ENCODE results near the gene GSTCD.
"Not testable (repeated sequence)": the region's sequence is repeated elsewhere in the genome, so short reads cannot be mapped to it uniquely, and the experiment has no call there.

Gene GSTCD

DNA sequence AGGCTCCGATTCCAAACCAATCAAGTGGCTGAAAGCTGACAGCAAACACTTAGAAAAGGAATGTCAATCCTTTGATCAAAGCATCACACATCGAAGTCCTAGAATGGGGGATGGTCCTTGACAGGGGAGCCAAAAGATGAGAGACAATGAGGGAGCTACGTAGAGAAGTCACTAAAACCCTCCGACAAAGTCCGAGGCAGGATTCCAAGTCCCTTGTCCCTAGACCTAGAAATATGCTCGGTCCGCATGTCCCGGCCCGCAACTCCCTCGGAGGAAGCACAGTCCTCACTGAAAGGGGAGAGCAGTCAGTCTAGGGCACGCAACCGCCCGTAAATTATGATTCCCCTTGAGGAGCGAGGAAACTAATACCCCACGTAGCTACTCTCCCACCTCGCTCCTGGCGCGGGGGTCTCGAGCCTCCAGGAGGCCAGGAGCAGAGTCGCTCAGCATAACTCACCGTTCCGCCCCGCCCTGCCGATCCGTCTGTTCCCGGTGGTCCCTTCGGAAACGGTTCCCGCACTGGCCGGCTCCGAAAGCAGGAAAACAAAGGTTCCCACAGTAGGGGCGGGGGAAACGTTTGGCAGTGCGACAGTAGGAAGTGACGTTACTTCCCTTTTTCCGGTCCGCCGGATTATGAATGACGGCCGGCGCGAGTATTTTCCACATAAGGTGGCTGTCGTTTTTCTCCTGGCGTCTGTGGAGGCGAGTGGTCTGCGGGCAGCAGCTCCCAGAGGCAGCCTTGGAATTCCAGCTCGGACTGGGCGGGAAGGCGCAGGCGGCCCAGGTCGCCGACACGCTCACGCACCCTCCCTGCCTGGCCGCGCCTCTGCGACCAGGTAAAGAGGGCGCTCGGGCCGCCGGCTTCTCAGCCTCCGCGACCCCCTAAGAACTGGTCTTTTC, at the start of gene GSTCD, which contains the start of gene INTS12:
Gene GSTCD, plus strand, starts transcription at position 604 of the 900 bp plus-strand sequence. CDS start 8,830 bp downstream, outside the sequence.
Gene INTS12, minus strand, starts transcription at position 509 of the 900 bp plus-strand sequence. CDS start 8,684 bp downstream, outside the sequence.
- H3K9me3 Mint-ChIP-seq, result no peaks in the 10 kb centered on the region
- intact Hi-C loops (cut with micrococcal nuclease), result loop anchor here (2.0 to 5.0 kb wide), 2 partner anchors 234 to 609 kb away; partner anchors contain the start of genes AIMP1, PPA2 and TBCK
- peaks cover 27% of the 10 kb centered on the region for H3K4me1 Mint-ChIP-seq (ENCODE audit: low read depth)
- H3K36me3 Mint-ChIP-seq (ENCODE audit: low read depth), result peaks cover 13% of the 10 kb centered on the region
- H3K27ac Mint-ChIP-seq, result peak within 1 kb of the TSS; percentile 93
- H3K27me3 Mint-ChIP-seq, result no peaks in the 10 kb centered on the region
- peak within 1 kb of the TSS; percentile 94 for H3K4me3 Mint-ChIP-seq

DNA sequence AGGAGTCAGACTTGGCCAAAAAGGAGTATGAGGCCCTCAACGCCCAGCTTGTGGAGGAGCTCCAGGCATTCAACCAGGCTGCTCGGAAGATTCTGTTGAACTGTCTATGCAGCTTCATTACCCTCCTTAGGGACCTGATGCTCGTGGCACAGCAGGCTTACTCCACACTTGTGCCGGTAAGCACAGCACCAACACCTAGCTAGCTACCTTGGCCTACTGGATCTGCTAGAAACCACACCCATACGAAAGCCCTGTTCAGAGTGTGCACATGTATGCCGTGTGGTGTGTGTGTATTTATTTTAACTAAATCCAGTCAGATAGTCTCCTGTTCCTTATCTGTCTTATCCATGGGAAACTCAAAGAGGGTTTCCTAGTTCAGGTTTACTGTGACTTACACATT, 49.4 kb upstream of the GSTCD start:
- intact Hi-C loops (cut with micrococcal nuclease), result no loop called here
- Mint-ChIP-seq H3K4me3 (no peak overlapping the region), H3K4me1 (ENCODE audit: low read depth) (no peaks in the 10 kb centered on the region), H3K9me3 (no peaks in the 10 kb centered on the region), H3K27ac (no peak overlapping the region), H3K27me3 (no peaks in the 10 kb centered on the region), H3K36me3 (ENCODE audit: low read depth) (no peaks in the 10 kb centered on the region)

GRCh38 chr4:105661028-105661427, 47.6 kb upstream of the GSTCD start:
- Mint-ChIP-seq H3K9me3 (no peaks in the 10 kb centered on the region), H3K27me3 (no peaks in the 10 kb centered on the region), H3K4me3 (no peak overlapping the region), H3K27ac (no peak overlapping the region), H3K4me1 (ENCODE audit: low read depth) (no peaks in the 10 kb centered on the region), H3K36me3 (ENCODE audit: low read depth) (no peaks in the 10 kb centered on the region)
- intact Hi-C loops (cut with micrococcal nuclease), result no loop called here

DNA sequence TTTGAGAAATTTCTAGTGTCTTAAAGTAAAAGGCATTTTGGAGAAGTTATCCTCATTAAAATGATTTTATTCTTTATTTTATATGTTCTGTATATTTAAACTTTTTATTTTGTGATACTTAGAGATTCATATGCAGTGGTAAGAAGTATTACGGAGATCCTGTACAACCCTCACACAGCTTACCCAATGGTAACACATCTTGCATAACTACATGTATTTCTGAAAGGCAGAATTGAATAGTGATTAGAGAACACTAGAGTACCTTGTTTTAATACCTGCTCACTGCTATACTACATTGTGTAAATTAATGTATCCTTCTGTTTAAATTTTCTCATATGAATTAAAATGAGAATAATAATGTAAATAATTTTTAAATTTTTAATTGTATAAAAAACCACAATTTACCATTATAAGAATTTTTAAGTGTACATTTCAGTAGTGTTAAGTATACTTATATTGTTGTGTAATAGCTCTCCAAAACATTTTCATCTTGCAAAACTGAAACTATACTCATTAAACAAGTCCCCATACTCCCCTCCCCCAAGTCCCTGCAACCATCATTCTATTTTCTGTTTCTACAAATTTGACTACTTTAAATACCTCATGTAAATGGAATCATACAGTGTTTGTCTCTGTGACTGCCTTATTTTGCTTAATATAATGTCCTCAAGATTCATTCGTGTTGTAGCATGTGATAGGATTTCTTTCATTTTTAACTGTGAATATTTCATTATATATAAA, 45.5 kb upstream of the GSTCD start:
- intact Hi-C loops (cut with micrococcal nuclease), result no loop called here
- Mint-ChIP-seq H3K27me3 (no peaks in the 10 kb centered on the region), H3K27ac (no peak overlapping the region)

DNA sequence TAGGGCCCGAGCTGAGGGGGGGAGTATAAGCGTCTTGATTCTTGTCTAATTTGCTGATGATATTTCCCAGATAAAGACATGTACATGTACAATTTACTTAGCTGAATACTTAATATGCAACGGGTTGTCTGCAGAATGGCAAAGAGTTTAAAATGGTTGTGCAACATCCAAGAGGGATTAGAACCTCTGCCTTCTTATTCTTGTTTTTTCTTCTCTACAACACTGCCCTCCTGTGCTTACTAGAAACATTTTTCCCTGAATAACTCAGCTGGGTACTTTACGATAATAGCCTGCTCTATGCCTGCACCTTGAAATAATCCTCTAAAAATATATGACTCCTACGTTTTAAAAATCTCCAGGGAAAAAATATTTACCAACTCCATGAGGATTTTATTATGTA, 41.9 kb upstream of the GSTCD start:
- Mint-ChIP-seq H3K36me3 (ENCODE audit: low read depth) (no peaks in the 10 kb centered on the region), H3K9me3 (no peaks in the 10 kb centered on the region), H3K4me3 (no peak overlapping the region), H3K27me3 (no peaks in the 10 kb centered on the region), H3K4me1 (ENCODE audit: low read depth) (no peaks in the 10 kb centered on the region), H3K27ac (no peak overlapping the region)
- intact Hi-C loops (cut with micrococcal nuclease), result no loop called here

More for the DNA sequence above, 45.5 kb upstream of the GSTCD start:
- H3K36me3 Mint-ChIP-seq (ENCODE audit: low read depth), result no peaks in the 10 kb centered on the region
- no peak overlapping the region for H3K4me3 Mint-ChIP-seq
- no peaks in the 10 kb centered on the region for H3K9me3 Mint-ChIP-seq
- H3K4me1 Mint-ChIP-seq (ENCODE audit: low read depth), result no peaks in the 10 kb centered on the region

DNA sequence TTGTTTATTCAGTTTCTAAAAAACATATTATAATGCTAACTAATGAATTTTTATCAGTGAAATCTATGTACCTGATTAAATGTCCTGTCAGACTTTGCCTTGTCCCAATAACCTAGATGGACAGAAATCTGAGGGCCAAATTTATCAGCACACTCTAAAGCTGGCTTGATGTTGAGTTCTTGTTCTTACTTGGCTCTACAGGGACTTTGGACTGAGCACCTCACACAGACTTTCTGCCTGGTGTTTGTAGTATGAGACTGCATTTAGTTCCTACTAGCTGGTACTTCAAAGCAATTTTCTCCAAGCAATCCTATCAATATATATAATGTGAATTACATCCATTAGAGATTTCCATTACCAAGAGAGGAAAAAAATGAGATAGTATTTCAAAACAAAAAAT, 37.9 kb upstream of the GSTCD start:
- H3K36me3 Mint-ChIP-seq (ENCODE audit: low read depth), result no peaks in the 10 kb centered on the region

DNA sequence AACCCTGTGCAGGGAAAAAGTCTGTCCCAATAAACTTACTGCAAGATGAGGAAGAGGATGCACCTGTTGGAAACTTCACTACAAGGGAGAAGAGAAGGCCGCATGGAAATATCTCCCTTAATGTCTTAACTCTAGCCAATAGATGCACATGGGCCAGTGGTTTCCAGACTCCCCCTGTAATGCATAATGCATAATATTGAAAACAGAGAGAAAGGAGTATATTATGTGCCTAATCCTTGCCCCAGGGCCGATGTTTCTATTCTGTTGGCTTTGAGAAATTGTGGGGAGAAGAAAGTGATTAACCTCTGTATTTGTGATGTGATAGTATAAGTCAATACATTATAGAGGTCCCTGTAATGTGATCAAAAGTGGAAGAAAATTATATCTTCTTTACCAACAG, 37.3 kb upstream of the GSTCD start:
- no peaks in the 10 kb centered on the region for H3K4me1 Mint-ChIP-seq (ENCODE audit: low read depth)
- H3K36me3 Mint-ChIP-seq (ENCODE audit: low read depth), result no peaks in the 10 kb centered on the region
- no peaks in the 10 kb centered on the region for H3K27me3 Mint-ChIP-seq
- no peak overlapping the region for H3K27ac Mint-ChIP-seq
- no peaks in the 10 kb centered on the region for H3K9me3 Mint-ChIP-seq
- intact Hi-C loops (cut with micrococcal nuclease), result no loop called here
- no peak overlapping the region for H3K4me3 Mint-ChIP-seq

More for the DNA sequence above, 37.9 kb upstream of the GSTCD start:
- Mint-ChIP-seq H3K4me3 (no peak overlapping the region), H3K27me3 (no peaks in the 10 kb centered on the region), H3K4me1 (ENCODE audit: low read depth) (no peaks in the 10 kb centered on the region), H3K27ac (no peak overlapping the region), H3K9me3 (no peaks in the 10 kb centered on the region)
- intact Hi-C loops (cut with micrococcal nuclease), result no loop called here

GRCh38 chr4:105674011-105674410, 34.6 kb upstream of the GSTCD start:
- no peaks in the 10 kb centered on the region for H3K4me1 Mint-ChIP-seq (ENCODE audit: low read depth)
- no peaks in the 10 kb centered on the region for H3K36me3 Mint-ChIP-seq (ENCODE audit: low read depth)
- intact Hi-C loops (cut with micrococcal nuclease), result no loop called here
- no peaks in the 10 kb centered on the region for H3K9me3 Mint-ChIP-seq
- H3K27me3 Mint-ChIP-seq, result no peaks in the 10 kb centered on the region
- no peak overlapping the region for H3K4me3 Mint-ChIP-seq
- H3K27ac Mint-ChIP-seq, result no peak overlapping the region

GRCh38 chr4:105677709-105678108, 30.9 kb upstream of the GSTCD start:
- no peak overlapping the region for H3K4me3 Mint-ChIP-seq
- intact Hi-C loops (cut with micrococcal nuclease), result no loop called here
- no peaks in the 10 kb centered on the region for H3K9me3 Mint-ChIP-seq
- no peak overlapping the region for H3K27ac Mint-ChIP-seq
- peaks cover 13% of the 10 kb centered on the region for H3K36me3 Mint-ChIP-seq (ENCODE audit: low read depth)
- H3K27me3 Mint-ChIP-seq, result no peaks in the 10 kb centered on the region
- no peaks in the 10 kb centered on the region for H3K4me1 Mint-ChIP-seq (ENCODE audit: low read depth)

- Mint-ChIP-seq H3K4me3 (no peak overlapping the region), H3K36me3 (ENCODE audit: low read depth) (peaks cover 22% of the 10 kb centered on the region), H3K9me3 (no peaks in the 10 kb centered on the region), H3K4me1 (ENCODE audit: low read depth) (no peaks in the 10 kb centered on the region), H3K27me3 (no peaks in the 10 kb centered on the region), H3K27ac (no peak overlapping the region)
- intact Hi-C loops (cut with micrococcal nuclease), result no loop called here
Measured at GRCh38 chr4:105679186-105679585, 29.4 kb upstream of the GSTCD start.

GRCh38 chr4:105683038-105683437, 25.5 kb upstream of the GSTCD start:
- no peaks in the 10 kb centered on the region for H3K4me1 Mint-ChIP-seq (ENCODE audit: low read depth)
- H3K36me3 Mint-ChIP-seq (ENCODE audit: low read depth), result peaks cover 45% of the 10 kb centered on the region
- H3K27me3 Mint-ChIP-seq, result no peaks in the 10 kb centered on the region
- intact Hi-C loops (cut with micrococcal nuclease), result no loop called here
- H3K27ac Mint-ChIP-seq, result no peak overlapping the region
- H3K9me3 Mint-ChIP-seq, result no peaks in the 10 kb centered on the region
- no peak overlapping the region for H3K4me3 Mint-ChIP-seq

- no peak overlapping the region for H3K4me3 Mint-ChIP-seq
- no peaks in the 10 kb centered on the region for H3K27me3 Mint-ChIP-seq
- H3K9me3 Mint-ChIP-seq, result no peaks in the 10 kb centered on the region
- intact Hi-C loops (cut with micrococcal nuclease), result no loop called here
- peaks cover 71% of the 10 kb centered on the region for H3K36me3 Mint-ChIP-seq (ENCODE audit: low read depth)
- H3K4me1 Mint-ChIP-seq (ENCODE audit: low read depth), result no peaks in the 10 kb centered on the region
- H3K27ac Mint-ChIP-seq, result no peak overlapping the region
Measured at GRCh38 chr4:105686571-105686970, 22.0 kb upstream of the GSTCD start.

GRCh38 chr4:105694812-105695211, 13.8 kb upstream of the GSTCD start:
- H3K27ac Mint-ChIP-seq; intact Hi-C loops (cut with micrococcal nuclease); H3K27me3 Mint-ChIP-seq; H3K4me3 Mint-ChIP-seq; H3K9me3 Mint-ChIP-seq; H3K4me1 Mint-ChIP-seq (ENCODE audit: low read depth): not testable (repeated sequence)
- H3K36me3 Mint-ChIP-seq (ENCODE audit: low read depth), result peaks cover 60% of the 10 kb centered on the region

DNA sequence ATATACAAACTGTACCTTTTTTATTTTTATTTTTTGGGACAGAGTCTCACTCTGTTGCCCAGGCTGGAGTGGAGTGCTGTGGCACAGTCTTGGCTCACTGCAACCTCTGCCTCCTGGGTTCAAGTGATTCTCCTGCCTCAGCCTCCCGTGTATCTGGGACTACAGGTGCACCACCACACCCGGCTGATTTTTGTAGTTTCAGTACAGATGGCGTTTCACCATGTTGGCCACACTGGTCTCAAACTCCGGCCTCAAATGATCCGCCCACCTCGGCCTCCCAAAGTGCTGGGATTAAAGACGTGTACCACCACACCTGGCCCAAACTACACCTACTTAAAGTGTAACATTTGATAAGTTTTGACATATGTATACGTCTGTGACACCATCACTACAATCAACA, 12.8 kb upstream of the GSTCD start:
- H3K27ac Mint-ChIP-seq; H3K4me1 Mint-ChIP-seq (ENCODE audit: low read depth); intact Hi-C loops (cut with micrococcal nuclease); H3K4me3 Mint-ChIP-seq; H3K9me3 Mint-ChIP-seq; H3K27me3 Mint-ChIP-seq: not testable (repeated sequence)
- H3K36me3 Mint-ChIP-seq (ENCODE audit: low read depth), result peaks cover 56% of the 10 kb centered on the region

All from dendritic cell treated with granulocyte-macrophage colony-stimulating factor and Interleukin-4, amounts not matched to agents 40 ng/mL and 50 ng/mL, for 4 days (primary cell).